Ascending aorta (tissue), 2 donors: ENCODE results near the gene CHCHD6. TPM values are rescaled to one million over a fixed set of nuclear protein-coding genes. Genes with fewer than 3 reads are reported as not detected.

Experiments used
- DNase-seq, 2 donors: peaks; one replicate each; pipeline ENCODE4 v3.0.0-alpha.2; 2019; ENCODE audit warnings: low spot score in 2 of 2
- H3K27ac ChIP-seq, 2 donors: fragments of 200-600 bp; sonication (generic); one replicate each; pipeline ENCODE4 v1.5.1; 2016 to 2017; ENCODE audit warnings: mild to moderate bottlenecking in 1 of 2
- H3K27me3 ChIP-seq: fragments of 200-600 bp; sonication (generic); one replicate; pipeline ENCODE4 v1.5.1; 2017
- H3K36me3 ChIP-seq, 2 donors: fragments of 200-600 bp; sonication (generic); one replicate each; pipeline ENCODE4 v1.5.1; 2016
- H3K4me1 ChIP-seq, 2 donors: fragments of 200-600 bp; sonication (generic); one replicate each; pipeline ENCODE4 v1.5.1; 2016 to 2017; ENCODE audit warnings: mild to moderate bottlenecking in 1 of 2
- H3K4me3 ChIP-seq, 2 donors: fragments of 200-600 bp; sonication (generic); one replicate each; pipeline ENCODE4 v1.5.1; 2016 to 2017; ENCODE audit warnings: mild to moderate bottlenecking in 1 of 2
- H3K9me3 ChIP-seq, 2 donors: fragments of 200-600 bp; sonication (generic); one replicate each; pipeline ENCODE4 v1.5.1; 2016
- intact Hi-C: fragments of 100-400 bp; cut with DNase I; formaldehyde crosslinking; loops from one replicate; pipeline ENCODE4 v1.15.1; 2023
- total RNA-seq: library from RNA; depleted of rRNA; stranded (reverse); fragments of >200 nt; gene quantifications from one replicate; pipeline ENCODE4 v1.1.0, GENCODE V29; 2016
- TF ChIP-seq, protein P1 (sequence below), 3 experiments: fragments of 200-600 bp in 2 of 3; fragments of 450-650 bp in 1 of 3; sonication (generic) in 2 of 3; IDR thresholded peaks; one replicate each; pipeline ENCODE4 v1.5.1; 2016 to 2019; ENCODE audit warnings: antibody characterized with exemption in 3 of 3, mild to moderate bottlenecking in 1 of 3, moderate library complexity in 1 of 3

CHCHD6 gene
- total RNA-seq, 1 donor from 2014 or later, result 1.2 TPM

DNA sequence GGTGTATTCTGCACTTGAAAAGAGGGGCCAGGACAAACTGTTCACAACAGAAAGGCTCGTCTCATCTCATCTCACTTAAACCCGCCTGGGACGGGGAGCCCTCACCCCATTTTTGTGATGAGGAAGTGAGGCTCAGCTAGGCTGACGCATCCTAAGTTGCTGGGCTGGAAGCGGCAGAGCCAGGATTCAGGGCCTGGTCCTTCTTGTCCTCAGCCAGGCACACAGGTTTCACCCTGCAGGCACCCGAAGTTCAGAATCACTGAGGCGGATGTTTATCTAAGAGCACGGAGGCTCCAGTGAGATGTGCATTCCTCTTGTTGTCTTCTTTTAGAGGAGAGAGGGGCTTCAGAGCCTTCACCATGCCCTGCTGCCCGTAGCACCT lies 227.8 kb downstream of the CHCHD6 start:
- peak in 1 of 2 donors; percentile 43 for DNase-seq

DNA sequence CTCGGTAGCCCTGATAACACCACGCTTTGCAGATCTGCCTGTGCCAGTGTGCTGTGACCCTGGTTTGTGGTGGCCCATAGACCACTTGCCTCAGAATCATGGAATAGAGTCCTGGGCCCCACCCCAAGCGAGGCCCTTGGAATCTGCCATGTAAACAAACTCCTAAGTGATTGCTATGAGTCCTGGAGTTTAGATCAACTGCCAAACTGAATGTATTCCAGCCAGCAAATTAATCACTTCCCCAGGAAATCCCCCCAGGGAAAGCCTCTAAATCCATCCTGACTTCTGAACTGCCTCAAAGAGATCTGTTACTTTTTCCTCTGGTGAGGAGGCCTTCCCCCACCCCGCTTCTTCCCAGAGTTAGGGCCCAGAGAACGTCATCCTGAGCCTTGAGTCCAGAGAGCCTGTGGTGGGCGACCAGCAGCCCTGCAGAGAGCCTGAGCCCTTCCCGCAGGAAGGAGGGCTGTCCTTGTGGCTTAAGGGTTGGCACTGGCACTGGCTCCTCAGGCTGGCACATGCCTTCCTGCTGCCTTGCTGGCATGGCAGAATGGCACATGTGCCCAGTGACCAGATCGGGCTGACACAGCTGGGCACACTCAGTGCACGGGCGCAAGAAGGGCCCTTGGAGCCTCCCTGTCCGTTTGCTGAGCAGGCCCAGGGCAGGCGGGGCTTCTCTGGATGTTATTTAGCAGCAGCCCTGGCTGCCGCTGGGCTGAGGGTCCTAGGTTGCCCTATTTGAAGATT lies 228.3 kb downstream of the CHCHD6 start:
- Histone ChIP-seq H3K27ac (peak overlapping the region; percentile 10 to 37), H3K9me3 (no peaks in the 10 kb centered on the region), H3K4me3 (no peak overlapping the region), H3K36me3 (no peaks in the 10 kb centered on the region), H3K4me1 (peaks cover 8 to 11% of the 10 kb centered on the region in 2 donors), H3K27me3 (no peaks in the 10 kb centered on the region)
- TF ChIP-seq, protein P1, sequence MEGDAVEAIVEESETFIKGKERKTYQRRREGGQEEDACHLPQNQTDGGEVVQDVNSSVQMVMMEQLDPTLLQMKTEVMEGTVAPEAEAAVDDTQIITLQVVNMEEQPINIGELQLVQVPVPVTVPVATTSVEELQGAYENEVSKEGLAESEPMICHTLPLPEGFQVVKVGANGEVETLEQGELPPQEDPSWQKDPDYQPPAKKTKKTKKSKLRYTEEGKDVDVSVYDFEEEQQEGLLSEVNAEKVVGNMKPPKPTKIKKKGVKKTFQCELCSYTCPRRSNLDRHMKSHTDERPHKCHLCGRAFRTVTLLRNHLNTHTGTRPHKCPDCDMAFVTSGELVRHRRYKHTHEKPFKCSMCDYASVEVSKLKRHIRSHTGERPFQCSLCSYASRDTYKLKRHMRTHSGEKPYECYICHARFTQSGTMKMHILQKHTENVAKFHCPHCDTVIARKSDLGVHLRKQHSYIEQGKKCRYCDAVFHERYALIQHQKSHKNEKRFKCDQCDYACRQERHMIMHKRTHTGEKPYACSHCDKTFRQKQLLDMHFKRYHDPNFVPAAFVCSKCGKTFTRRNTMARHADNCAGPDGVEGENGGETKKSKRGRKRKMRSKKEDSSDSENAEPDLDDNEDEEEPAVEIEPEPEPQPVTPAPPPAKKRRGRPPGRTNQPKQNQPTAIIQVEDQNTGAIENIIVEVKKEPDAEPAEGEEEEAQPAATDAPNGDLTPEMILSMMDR (IDR thresholded peaks at IDR 0.05), result no peak
- DNase-seq, result peak in 1 of 2 donors; percentile 66
- intact Hi-C loops, result no loop called here

More for the DNA sequence above, 227.8 kb downstream of the CHCHD6 start:
- Histone ChIP-seq H3K9me3 (no peaks in the 10 kb centered on the region), H3K27me3 (no peaks in the 10 kb centered on the region), H3K27ac (peak overlapping the region in 1 of 2 donors; percentile 37), H3K4me3 (no peak overlapping the region), H3K36me3 (no peaks in the 10 kb centered on the region), H3K4me1 (peaks cover 12 to 17% of the 10 kb centered on the region in 2 donors)
- TF ChIP-seq, protein P1 (IDR thresholded peaks at IDR 0.05), result no peak
- intact Hi-C loops, result no loop called here

DNA sequence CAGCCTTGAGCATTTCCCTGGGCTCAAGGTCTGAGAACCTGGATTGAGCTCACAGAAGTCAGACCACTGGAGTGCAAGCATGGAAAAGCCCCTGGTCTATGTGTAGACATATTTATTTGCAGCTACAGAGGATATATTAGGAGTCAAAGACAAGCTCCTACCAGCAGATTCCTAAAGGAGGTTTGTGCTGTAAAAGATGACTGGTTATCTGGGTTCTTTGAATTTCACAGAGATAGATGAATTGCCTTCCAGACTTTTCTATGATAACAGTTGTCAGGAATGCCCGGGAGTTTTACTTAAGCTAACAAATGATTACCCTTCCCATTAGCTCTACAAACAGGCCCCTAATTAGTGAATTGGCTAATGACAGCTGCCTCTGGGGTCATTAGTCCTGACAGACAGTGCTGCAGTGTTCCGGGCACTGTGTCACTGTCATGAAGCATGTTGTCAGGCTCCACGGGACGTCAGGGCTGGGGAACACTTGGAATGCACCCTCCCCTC lies 230.0 kb downstream of the CHCHD6 start:
- H3K4me3 ChIP-seq, result no peak overlapping the region
- TF ChIP-seq, protein P1 (IDR thresholded peaks at IDR 0.05), result no peak
- H3K4me1 ChIP-seq, result peaks cover 8% of the 10 kb centered on the region in 2 donors
- peak in 1 of 2 donors; percentile 41 for DNase-seq
- no peaks in the 10 kb centered on the region for H3K36me3 ChIP-seq
- H3K27ac ChIP-seq, result no peak overlapping the region
- H3K9me3 ChIP-seq, result no peaks in the 10 kb centered on the region
- no peaks in the 10 kb centered on the region for H3K27me3 ChIP-seq
- intact Hi-C loops, result no loop called here

DNA sequence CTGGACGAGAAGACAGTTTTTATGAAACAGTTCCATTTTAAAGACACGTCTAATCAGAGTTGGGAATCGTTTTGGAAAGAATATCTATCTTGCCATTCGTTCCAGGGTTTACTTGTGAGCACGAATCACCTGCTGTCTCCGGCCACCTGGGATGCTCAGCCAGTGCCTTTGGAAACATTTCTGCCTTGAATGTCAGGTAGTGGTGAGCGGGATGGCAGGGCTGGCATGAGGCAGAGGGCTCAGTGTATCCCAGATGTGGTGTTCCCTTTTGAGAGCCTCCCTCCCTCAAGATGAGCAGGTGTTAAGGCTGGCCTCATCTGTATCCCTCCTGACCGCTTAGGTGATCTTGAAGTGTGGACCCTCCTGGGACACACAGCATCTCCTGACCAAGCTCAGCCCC lies 231.0 kb downstream of the CHCHD6 start:
- Histone ChIP-seq H3K27me3 (no peaks in the 10 kb centered on the region), H3K9me3 (no peaks in the 10 kb centered on the region), H3K4me3 (no peak overlapping the region), H3K36me3 (no peaks in the 10 kb centered on the region), H3K4me1 (peaks cover 8% of the 10 kb centered on the region in 2 donors), H3K27ac (no peak overlapping the region)
- TF ChIP-seq, protein P1 (IDR thresholded peaks at IDR 0.05), result no peak
- peak in 1 of 2 donors; percentile 34 for DNase-seq
- intact Hi-C loops, result no loop called here

DNA sequence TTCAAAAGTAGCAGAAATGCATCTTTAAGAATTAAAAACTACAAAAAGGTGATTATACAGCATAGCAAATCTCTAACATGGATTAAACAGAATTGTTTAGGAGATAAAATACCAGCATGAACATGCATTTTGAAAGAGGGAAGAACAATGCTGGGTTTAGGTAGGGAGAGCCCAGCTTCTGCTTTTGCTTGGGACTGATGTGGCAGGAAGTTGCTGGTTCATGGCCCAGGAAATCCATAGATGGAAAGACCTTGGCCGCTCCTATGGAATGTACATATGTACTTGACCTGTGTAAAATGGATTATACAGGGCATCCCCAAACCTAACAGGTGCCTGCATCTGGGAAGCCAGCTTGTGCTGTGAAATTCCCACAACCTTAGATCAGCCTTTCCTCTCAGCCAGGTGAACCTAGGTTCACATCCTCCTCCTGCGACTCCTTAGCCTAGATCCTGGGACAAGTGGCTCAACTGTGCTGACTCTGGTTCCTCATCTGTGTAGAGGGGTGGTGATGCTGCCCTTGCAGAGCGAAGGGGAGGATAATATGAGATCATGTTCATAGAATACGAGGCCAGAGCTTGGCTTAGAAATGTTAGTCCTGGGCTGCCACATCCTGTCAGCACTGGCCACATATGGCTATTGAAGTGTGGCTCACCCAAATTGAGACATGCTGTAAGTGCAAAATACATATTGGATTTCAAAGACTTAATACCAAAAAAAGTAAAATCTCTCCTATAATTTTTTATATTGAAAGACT lies 231.9 kb downstream of the CHCHD6 start:
- Histone ChIP-seq H3K27me3 (no peaks in the 10 kb centered on the region), H3K9me3 (no peaks in the 10 kb centered on the region), H3K4me1 (peaks cover 6 to 8% of the 10 kb centered on the region in 2 donors), H3K4me3 (no peak overlapping the region), H3K36me3 (no peaks in the 10 kb centered on the region), H3K27ac (no peak overlapping the region)
- TF ChIP-seq, protein P1 (IDR thresholded peaks at IDR 0.05), result no peak
- intact Hi-C loops, result no loop called here
- peak in 1 of 2 donors; percentile 39 for DNase-seq
